ENCODE measurements around the gene FGFR4.

- no peak for TF ChIP-seq POLR2A (IDR thresholded peaks at IDR 0.05; ENCODE audit: low read depth, low read length)
- no peak for TF ChIP-seq POLR2AphosphoS5 (IDR thresholded peaks at IDR 0.05; ENCODE audit: low read depth, low read length)
- TF ChIP-seq SPI1 (IDR thresholded peaks at IDR 0.05; ENCODE audit: low read depth, low read length) = no peak
Observed at GRCh38 chr5:177140312-177140711, 53.6 kb downstream of the FGFR4 start.
